GM19193 (cell line): ENCODE data around the gene ARMC8.

Source experiments
- POLR2A ChIP-seq: IDR thresholded peaks from 4 replicates; pipeline ENCODE4 v1.6.1; 2011; ENCODE audit not compliant: insufficient read depth, insufficient read length; ENCODE audit errors: extremely low read depth

Gene ARMC8

GRCh38 chr3:138220242-138220641 lies 33.1 kb downstream of the ARMC8 start:
- no peak for TF ChIP-seq POLR2A

GRCh38 chr3:138220788-138221187 lies 33.7 kb downstream of the ARMC8 start:
- no peak for TF ChIP-seq POLR2A

DNA sequence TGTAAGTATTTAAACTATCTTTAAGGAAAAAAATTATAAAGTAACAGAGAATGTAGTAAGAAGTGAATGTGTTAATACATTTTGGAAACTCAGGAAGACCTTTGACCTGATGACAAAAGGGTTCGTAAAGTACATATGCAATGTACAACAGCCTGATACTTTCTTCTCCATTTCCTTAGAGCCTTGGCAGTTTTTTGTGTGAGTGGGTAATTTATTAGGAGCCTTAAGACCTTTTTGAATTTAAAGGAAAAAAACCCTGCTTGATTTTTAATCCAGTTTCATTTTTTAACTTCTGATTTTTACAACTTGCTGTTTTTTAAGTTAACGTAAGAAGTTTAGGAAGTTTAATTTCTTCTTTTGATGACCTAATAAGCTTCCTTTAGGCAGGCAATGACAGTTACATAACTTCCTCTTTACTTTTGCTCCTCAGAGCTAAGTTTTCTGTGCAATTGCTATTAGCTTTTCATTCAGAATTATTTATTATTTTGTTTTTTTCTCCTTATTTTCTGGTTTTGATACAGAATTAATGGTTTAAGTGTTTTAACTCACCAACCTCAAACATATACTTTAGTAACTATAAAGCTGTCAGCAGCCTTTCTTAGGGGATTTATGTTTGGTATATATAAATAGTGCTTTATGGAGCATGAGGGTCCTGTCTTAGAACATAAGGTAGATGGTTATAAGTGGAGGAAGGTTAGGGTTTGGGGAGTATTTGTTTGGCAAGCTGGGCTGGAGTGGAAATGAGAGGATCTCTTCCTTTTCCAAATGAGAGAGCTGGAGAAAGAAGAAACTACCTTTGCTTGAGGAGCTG lies 35.2 kb downstream of the ARMC8 start:
- TF ChIP-seq POLR2A, result no peak

- TF ChIP-seq POLR2A, result no peak
These were observed 35.8 kb downstream of the ARMC8 start for GRCh38 chr3:138222942-138223287.

DNA sequence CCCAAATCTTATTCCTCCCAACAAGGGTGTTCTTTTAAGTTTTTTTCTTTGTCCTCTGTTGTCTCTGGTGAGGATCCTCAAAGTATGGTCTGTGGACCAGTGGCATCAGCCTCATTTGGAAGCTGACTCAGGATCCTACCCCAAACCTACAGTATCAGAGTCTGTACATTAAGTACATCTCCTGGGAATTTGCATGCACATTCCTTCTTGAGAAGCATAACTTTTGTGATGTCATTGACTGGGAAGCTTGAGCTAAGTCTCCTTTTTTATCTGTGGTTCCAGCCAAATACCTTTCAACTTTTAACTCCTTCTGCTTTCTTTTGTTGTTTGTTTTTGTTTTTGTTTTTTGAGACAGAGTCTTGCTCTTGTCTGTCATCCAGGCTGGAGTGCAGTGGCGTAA lies 40.5 kb downstream of the ARMC8 start:
- no peak for TF ChIP-seq POLR2A

- TF ChIP-seq POLR2A, result no peak
These were observed 43.4 kb downstream of the ARMC8 start for GRCh38 chr3:138230525-138230924.

DNA sequence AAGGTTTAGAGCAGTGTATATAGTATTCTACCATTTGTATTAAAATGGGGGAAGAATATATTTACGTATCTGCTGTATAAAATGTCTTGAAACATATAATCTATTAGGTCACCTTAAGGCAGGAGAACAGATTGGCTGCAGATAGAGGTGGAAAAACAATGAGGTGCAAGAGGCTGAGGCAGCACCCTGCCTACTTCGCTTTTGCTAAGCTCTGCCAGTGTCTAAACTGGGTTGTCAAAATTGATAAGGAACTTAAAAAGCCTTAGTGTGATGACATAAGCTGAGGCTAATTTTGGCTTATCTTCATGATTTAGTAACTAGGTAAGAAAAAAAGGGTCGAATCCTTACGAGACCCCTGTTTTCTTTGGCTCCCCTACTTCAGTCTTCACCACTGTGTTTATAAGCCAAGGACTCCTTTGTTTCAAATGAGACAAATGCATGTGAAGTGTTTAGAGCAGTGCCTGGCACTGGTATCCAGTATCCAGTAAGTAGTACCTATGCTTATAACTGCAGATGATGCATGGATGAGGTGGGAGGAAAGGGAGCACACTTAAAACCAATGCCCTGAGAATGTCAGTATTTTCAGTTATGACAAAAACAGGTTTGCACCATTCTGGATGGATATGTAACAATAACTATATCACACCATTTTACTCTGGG lies 45.7 kb downstream of the ARMC8 start:
- no peak for TF ChIP-seq POLR2A

- no peak for TF ChIP-seq POLR2A
These were observed 47.5 kb downstream of the ARMC8 start for GRCh38 chr3:138234401-138235179.

GRCh38 chr3:138238711-138239110 lies 51.6 kb downstream of the ARMC8 start:
- TF ChIP-seq POLR2A, result no peak

GRCh38 chr3:138241061-138241460 lies 54.0 kb downstream of the ARMC8 start:
- no peak for TF ChIP-seq POLR2A

- no peak for TF ChIP-seq POLR2A
These were observed 54.6 kb downstream of the ARMC8 start for GRCh38 chr3:138241676-138242075.

GRCh38 chr3:138242466-138242865 lies 55.4 kb downstream of the ARMC8 start:
- TF ChIP-seq POLR2A, result no peak

DNA sequence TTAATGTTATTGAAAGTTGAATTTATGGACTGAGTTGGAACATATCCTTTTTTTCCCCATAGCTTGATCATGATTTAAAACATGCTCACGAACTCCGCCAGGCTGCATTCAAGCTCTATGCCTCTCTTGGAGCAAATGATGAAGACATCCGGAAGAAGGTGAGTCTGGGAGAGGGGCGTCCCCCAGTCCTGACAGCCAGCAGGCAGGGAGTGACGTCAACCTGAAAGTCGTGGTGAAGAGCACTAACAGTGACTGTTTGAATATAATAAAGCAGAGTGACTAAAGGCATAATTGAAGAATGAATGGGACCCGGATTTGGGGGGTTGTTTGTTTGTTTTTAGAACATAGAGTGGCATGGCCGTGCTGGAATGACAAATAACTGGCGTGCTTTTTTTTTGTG lies 57.9 kb downstream of the ARMC8 start:
- TF ChIP-seq POLR2A, result no peak

- TF ChIP-seq POLR2A, result no peak
These were observed 62.5 kb downstream of the ARMC8 start for GRCh38 chr3:138249636-138250035.

DNA sequence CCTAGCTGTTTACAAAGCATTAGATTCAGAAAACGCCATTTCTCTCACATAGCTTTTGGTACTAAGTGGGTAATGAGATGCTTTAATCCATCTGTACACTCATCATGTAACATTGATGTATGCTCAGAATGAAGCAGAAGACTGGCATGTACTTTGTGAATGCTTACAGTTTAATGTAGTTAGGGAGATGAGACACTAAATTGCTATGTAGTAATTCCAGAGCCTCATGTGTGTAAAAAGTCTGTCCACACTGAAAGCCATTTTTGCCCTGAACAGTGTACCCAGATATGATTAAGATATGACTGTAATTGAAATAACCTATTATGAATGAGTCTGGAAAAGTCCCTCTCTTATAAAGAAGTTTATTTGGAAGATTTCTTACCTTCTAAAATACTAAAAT lies 66.5 kb downstream of the ARMC8 start:
- no peak for TF ChIP-seq POLR2A

DNA sequence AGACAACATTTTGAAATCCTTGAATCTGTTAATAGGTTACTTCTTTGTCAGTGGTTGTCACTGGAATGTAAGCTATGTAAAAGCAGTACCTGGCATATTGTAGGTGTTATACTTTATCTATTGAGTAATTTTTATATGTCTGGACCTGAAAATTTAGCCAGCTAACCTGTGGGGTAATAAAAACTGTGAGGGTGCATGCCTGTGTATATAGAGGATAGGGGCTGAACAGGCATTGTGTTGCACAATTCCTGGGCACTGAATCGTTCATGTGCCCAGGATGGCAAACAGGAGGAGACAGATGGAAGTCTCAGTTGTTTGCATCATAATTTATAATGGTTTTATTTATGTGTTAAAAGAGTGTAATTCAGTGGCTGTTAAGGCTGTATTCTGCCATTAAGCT lies 67.1 kb downstream of the ARMC8 start:
- TF ChIP-seq POLR2A, result no peak

DNA sequence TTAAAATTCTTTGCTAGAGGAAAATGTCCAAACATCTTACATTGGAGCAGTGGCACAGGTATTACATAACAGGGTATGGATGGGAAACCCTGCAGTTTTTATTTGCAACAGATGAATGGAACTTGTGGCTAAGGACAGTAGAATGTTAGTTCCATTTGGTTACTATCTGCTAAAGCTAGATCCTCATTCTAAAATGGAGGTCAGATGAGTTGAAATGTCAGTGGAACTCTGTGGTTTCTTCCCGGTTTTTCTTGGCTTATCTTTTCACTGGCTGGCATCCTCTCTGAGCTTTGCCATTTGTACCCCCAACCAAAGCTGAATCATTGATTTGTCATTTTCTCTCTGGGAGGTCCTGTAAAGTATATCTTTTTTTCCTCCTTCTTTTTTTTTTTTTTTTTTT lies 68.9 kb downstream of the ARMC8 start:
- no peak for TF ChIP-seq POLR2A

GRCh38 chr3:138257986-138258385 lies 70.9 kb downstream of the ARMC8 start:
- no peak for TF ChIP-seq POLR2A
